WTC11 (cell line): ENCODE measurements around the gene FBXO28. TPM values are rescaled to one million over a fixed set of nuclear protein-coding genes. Genes with fewer than 3 reads are reported as not detected.

Experiments used
- ATAC-seq: fragments of 200-7000 bp; cut with Tn5 transposase; 2 replicates; pipeline ENCODE4 v1.10.0; 2021; ENCODE audit warnings: mild to moderate bottlenecking, moderate library complexity
- CTCF ChIA-PET: fragments of 300-600 bp; sonication (Branson Sonifier 250); formaldehyde crosslinking; loops from one replicate; lab custom pipeline; 2021; ENCODE audit warnings: antibody characterized with exemption; lab: Charles Lee
- POLR2A ChIA-PET: fragments of 350-600 bp; sonication (Branson Sonifier 250); formaldehyde crosslinking; loops from one replicate; lab custom pipeline; 2021; ENCODE audit warnings: antibody characterized with exemption; lab: Charles Lee
- DNase-seq: peaks from one replicate; pipeline ENCODE4 v3.0.0; 2021; ENCODE audit warnings: low spot score
- H3K27ac Mint-ChIP-seq: 2 replicates; pipeline ENCODE4 v1.8.0; 2021; ENCODE audit warnings: mixed read lengths
- H3K27me3 Mint-ChIP-seq: 2 replicates; pipeline ENCODE4 v1.8.0; 2021; ENCODE audit warnings: low read depth, mild to moderate bottlenecking, moderate library complexity, mixed read lengths
- H3K36me3 Mint-ChIP-seq: 2 replicates; pipeline ENCODE4 v1.8.0; 2021; ENCODE audit warnings: mixed read lengths
- H3K4me1 Mint-ChIP-seq: 2 replicates; pipeline ENCODE4 v1.8.0; 2022; ENCODE audit warnings: mixed read lengths
- H3K4me3 Mint-ChIP-seq: 2 replicates; pipeline ENCODE4 v1.8.0; 2021; ENCODE audit warnings: mild to moderate bottlenecking, moderate library complexity, mixed read lengths
- H3K9me3 Mint-ChIP-seq: 2 replicates; pipeline ENCODE4 v1.8.0; 2021; ENCODE audit warnings: mixed read lengths
- ELF4 ChIP-seq: sonication (generic); formaldehyde crosslinking; IDR thresholded peaks from 2 replicates; pipeline ENCODE4 v1.8.1; 2022; ENCODE audit warnings: low read depth, mild to moderate bottlenecking, moderate library complexity, missing genetic modification reagents
- ESRRA ChIP-seq: sonication (generic); formaldehyde crosslinking; IDR thresholded peaks from 2 replicates; pipeline ENCODE4 v1.8.1; 2022; ENCODE audit warnings: mild to moderate bottlenecking, missing genetic modification reagents, borderline replicate concordance
- JUN ChIP-seq: sonication (generic); formaldehyde crosslinking; IDR thresholded peaks from 2 replicates; pipeline ENCODE4 v1.8.0; 2023; ENCODE audit warnings: mild to moderate bottlenecking, missing genetic modification reagents
- MXD4 ChIP-seq: fragments of 250-450 bp; sonication (Bioruptor Pico); IDR thresholded peaks from 2 replicates; pipeline ENCODE4 v1.8.0; 2021; ENCODE audit warnings: mild to moderate bottlenecking, moderate library complexity, borderline replicate concordance
- NR2C2 ChIP-seq: sonication (generic); formaldehyde crosslinking; IDR thresholded peaks from 2 replicates; pipeline ENCODE4 v1.8.0; 2022; ENCODE audit warnings: mild to moderate bottlenecking, missing genetic modification reagents
- TP53 ChIP-seq: sonication (generic); formaldehyde crosslinking; IDR thresholded peaks from 2 replicates; pipeline ENCODE4 v1.8.1; 2023; ENCODE audit warnings: mild to moderate bottlenecking, missing genetic modification reagents
- ZNF138 ChIP-seq: sonication (generic); formaldehyde crosslinking; conservative IDR thresholded peaks from 2 replicates; pipeline ENCODE4 v1.8.1; 2022; ENCODE audit warnings: mild to moderate bottlenecking, moderate library complexity, missing genetic modification reagents
- ZNF416 ChIP-seq: fragments of 250-450 bp; sonication (Bioruptor Pico); IDR thresholded peaks from 2 replicates; pipeline ENCODE4 v1.9.0; 2021; ENCODE audit warnings: mild to moderate bottlenecking, inconsistent platforms
- total RNA-seq: library from RNA; stranded (reverse); gene quantifications from 3 replicates; pipeline ENCODE4 v1.2.3, GENCODE V29; 2021
- TF ChIP-seq, protein P1 (sequence below): sonication (generic); formaldehyde crosslinking; IDR thresholded peaks from 2 replicates; pipeline ENCODE4 v1.8.1; 2023; ENCODE audit warnings: mild to moderate bottlenecking, missing genetic modification reagents, borderline replicate concordance
- TF ChIP-seq, protein P2 (sequence below): fragments of 250-450 bp; sonication (Bioruptor Pico); IDR thresholded peaks from 2 replicates; pipeline ENCODE4 v2.1.2; 2022; ENCODE audit warnings: mild to moderate bottlenecking, moderate library complexity
- TF ChIP-seq, protein P3 (sequence below): sonication (generic); formaldehyde crosslinking; IDR thresholded peaks from 2 replicates; pipeline ENCODE4 v1.8.1; 2023; ENCODE audit warnings: mild to moderate bottlenecking, missing genetic modification reagents
- TF ChIP-seq, protein P4 (sequence below): sonication (generic); formaldehyde crosslinking; IDR thresholded peaks from 2 replicates; pipeline ENCODE4 v1.8.0; 2023; ENCODE audit warnings: missing genetic modification reagents, mild to moderate bottlenecking, borderline replicate concordance
- TF ChIP-seq, protein P5 (sequence below): sonication (generic); formaldehyde crosslinking; IDR thresholded peaks from 2 replicates; pipeline ENCODE4 v1.8.0; 2022; ENCODE audit warnings: mild to moderate bottlenecking, missing genetic modification reagents

Gene FBXO28
- total RNA-seq, 1 experiment from 2014 or later: 36.8 TPM

DNA sequence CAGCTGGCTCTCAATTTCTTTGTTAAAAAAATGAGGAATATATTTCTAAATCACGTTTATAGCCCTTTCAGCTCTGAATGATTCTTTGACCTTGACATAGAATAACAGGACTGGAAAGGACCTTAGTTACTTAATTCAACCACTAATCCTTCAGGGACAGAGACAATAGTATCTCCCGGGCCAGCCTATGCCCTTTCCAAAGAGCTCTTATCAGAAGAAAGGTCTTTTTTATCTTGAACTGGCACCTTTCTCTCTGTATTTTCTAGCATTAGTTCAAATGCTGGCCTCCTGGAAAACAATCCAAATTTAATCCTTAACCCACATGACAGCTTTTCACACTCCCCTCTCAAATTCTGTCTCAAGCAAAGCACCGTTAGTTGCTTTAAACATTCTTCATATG lies 44.8 kb upstream of the FBXO28 start (continued):
- TF ChIP-seq, protein P1, sequence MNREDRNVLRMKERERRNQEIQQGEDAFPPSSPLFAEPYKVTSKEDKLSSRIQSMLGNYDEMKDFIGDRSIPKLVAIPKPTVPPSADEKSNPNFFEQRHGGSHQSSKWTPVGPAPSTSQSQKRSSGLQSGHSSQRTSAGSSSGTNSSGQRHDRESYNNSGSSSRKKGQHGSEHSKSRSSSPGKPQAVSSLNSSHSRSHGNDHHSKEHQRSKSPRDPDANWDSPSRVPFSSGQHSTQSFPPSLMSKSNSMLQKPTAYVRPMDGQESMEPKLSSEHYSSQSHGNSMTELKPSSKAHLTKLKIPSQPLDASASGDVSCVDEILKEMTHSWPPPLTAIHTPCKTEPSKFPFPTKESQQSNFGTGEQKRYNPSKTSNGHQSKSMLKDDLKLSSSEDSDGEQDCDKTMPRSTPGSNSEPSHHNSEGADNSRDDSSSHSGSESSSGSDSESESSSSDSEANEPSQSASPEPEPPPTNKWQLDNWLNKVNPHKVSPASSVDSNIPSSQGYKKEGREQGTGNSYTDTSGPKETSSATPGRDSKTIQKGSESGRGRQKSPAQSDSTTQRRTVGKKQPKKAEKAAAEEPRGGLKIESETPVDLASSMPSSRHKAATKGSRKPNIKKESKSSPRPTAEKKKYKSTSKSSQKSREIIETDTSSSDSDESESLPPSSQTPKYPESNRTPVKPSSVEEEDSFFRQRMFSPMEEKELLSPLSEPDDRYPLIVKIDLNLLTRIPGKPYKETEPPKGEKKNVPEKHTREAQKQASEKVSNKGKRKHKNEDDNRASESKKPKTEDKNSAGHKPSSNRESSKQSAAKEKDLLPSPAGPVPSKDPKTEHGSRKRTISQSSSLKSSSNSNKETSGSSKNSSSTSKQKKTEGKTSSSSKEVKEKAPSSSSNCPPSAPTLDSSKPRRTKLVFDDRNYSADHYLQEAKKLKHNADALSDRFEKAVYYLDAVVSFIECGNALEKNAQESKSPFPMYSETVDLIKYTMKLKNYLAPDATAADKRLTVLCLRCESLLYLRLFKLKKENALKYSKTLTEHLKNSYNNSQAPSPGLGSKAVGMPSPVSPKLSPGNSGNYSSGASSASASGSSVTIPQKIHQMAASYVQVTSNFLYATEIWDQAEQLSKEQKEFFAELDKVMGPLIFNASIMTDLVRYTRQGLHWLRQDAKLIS: no peak
- TF ChIP-seq, protein P2, sequence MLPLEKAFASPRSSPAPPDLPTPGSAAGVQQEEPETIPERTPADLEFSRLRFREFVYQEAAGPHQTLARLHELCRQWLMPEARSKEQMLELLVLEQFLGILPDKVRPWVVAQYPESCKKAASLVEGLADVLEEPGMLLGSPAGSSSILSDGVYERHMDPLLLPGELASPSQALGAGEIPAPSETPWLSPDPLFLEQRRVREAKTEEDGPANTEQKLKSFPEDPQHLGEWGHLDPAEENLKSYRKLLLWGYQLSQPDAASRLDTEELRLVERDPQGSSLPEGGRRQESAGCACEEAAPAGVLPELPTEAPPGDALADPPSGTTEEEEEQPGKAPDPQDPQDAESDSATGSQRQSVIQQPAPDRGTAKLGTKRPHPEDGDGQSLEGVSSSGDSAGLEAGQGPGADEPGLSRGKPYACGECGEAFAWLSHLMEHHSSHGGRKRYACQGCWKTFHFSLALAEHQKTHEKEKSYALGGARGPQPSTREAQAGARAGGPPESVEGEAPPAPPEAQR (CRISPR knock-in tag): no peak
- TF ChIP-seq TP53: no peak
- no peak for TF ChIP-seq ELF4 (CRISPR knock-in tag)
- TF ChIP-seq MXD4 (CRISPR knock-in tag): no peak
- no peak for TF ChIP-seq ESRRA (CRISPR knock-in tag)

DNA sequence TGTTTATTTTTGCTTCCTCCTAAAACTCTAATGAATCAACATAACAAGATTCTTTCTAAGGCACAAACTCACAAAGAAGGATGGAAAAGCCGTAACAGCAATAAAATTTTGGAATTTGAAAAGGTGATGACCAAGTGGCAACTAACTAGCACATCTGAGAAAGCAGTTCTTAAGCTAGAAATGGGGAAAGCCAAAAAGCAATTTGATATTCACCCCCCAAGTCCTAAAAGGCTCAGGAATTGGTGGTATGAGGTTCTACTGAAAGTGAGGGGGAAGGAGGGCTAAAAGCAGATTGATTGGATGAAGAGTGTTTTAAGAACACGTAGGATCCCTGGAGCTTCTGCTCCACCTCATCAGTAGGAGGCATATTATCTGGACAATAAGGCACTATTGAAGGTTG lies 43.4 kb upstream of the FBXO28 start:
- Mint-ChIP-seq H3K27ac (no peak overlapping the region), H3K36me3 (no peaks in the 10 kb centered on the region), H3K4me1 (no peaks in the 10 kb centered on the region; the same call in 1 of the 2 replicates), H3K27me3 (no peaks in the 10 kb centered on the region; the same call in 1 of the 2 replicates), H3K4me3 (no peak overlapping the region), H3K9me3 (peaks cover 20% of the 10 kb centered on the region)
- DNase-seq (no peak), ATAC-seq (no peak)
- ChIA-PET POLR2A (no interaction called here), CTCF (no interaction called here)
- TF ChIP-seq NR2C2 (no peak), ZNF138 (CRISPR knock-in tag) (no peak), ZNF416 (CRISPR knock-in tag) (no peak), JUN (CRISPR knock-in tag) (no peak), TP53 (no peak)
- TF ChIP-seq, protein P3, sequence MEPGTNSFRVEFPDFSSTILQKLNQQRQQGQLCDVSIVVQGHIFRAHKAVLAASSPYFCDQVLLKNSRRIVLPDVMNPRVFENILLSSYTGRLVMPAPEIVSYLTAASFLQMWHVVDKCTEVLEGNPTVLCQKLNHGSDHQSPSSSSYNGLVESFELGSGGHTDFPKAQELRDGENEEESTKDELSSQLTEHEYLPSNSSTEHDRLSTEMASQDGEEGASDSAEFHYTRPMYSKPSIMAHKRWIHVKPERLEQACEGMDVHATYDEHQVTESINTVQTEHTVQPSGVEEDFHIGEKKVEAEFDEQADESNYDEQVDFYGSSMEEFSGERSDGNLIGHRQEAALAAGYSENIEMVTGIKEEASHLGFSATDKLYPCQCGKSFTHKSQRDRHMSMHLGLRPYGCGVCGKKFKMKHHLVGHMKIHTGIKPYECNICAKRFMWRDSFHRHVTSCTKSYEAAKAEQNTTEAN (CRISPR knock-in tag): no peak
- TF ChIP-seq, protein P4, sequence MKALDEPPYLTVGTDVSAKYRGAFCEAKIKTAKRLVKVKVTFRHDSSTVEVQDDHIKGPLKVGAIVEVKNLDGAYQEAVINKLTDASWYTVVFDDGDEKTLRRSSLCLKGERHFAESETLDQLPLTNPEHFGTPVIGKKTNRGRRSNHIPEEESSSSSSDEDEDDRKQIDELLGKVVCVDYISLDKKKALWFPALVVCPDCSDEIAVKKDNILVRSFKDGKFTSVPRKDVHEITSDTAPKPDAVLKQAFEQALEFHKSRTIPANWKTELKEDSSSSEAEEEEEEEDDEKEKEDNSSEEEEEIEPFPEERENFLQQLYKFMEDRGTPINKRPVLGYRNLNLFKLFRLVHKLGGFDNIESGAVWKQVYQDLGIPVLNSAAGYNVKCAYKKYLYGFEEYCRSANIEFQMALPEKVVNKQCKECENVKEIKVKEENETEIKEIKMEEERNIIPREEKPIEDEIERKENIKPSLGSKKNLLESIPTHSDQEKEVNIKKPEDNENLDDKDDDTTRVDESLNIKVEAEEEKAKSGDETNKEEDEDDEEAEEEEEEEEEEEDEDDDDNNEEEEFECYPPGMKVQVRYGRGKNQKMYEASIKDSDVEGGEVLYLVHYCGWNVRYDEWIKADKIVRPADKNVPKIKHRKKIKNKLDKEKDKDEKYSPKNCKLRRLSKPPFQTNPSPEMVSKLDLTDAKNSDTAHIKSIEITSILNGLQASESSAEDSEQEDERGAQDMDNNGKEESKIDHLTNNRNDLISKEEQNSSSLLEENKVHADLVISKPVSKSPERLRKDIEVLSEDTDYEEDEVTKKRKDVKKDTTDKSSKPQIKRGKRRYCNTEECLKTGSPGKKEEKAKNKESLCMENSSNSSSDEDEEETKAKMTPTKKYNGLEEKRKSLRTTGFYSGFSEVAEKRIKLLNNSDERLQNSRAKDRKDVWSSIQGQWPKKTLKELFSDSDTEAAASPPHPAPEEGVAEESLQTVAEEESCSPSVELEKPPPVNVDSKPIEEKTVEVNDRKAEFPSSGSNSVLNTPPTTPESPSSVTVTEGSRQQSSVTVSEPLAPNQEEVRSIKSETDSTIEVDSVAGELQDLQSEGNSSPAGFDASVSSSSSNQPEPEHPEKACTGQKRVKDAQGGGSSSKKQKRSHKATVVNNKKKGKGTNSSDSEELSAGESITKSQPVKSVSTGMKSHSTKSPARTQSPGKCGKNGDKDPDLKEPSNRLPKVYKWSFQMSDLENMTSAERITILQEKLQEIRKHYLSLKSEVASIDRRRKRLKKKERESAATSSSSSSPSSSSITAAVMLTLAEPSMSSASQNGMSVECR (CRISPR knock-in tag): no peak
- TF ChIP-seq, protein P5, sequence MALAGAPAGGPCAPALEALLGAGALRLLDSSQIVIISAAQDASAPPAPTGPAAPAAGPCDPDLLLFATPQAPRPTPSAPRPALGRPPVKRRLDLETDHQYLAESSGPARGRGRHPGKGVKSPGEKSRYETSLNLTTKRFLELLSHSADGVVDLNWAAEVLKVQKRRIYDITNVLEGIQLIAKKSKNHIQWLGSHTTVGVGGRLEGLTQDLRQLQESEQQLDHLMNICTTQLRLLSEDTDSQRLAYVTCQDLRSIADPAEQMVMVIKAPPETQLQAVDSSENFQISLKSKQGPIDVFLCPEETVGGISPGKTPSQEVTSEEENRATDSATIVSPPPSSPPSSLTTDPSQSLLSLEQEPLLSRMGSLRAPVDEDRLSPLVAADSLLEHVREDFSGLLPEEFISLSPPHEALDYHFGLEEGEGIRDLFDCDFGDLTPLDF: no peak
